Measurements from ENCODE around the gene LAMTOR5. TPM values are rescaled to one million over a fixed set of nuclear protein-coding genes. Genes with fewer than 3 reads are reported as not detected.

LAMTOR5 gene
- total and polyA plus RNA-seq, 2 of the 4 experiments (the other 2 are of a cell fraction): 159 to 369 TPM

GRCh38 chr1:110409316-110409715 is 1.8 kb upstream of the LAMTOR5 start:
- dilution Hi-C loops (cut with HindIII; ENCODE audit: low sequenced_read_pairs, unreplicated experiment): no loop called here
- POLR2A ChIA-PET (ENCODE audit: unreplicated experiment): no interaction called here
- BruUV-seq (replicated peaks): no TSS peak

More at GRCh38 chr1:110409316-110409715, 1.8 kb upstream of the LAMTOR5 start:
- peaks cover 9 to 25% of the 10 kb centered on the region in 2 experiments for H3K79me1 ChIP-seq (ENCODE audit: low read depth in 1 of 2, low read length in 2 of 2)
- H2AFZ ChIP-seq (replicated peaks; ENCODE audit: low read length, poor library complexity): no peak overlapping the region
- intact Hi-C loops (cut with micrococcal nuclease) (no loop called here), in situ Hi-C loops (cut with MboI; ENCODE audit: low sequenced_read_pairs) (no loop called here)
- no peak overlapping the region for H3K4me2 ChIP-seq (ENCODE audit: low read depth, low read length)
- no peak overlapping the region for H3K4me3 ChIP-seq (ENCODE audit: insufficient read depth, low read depth, low read length)
- H3K27me3 ChIP-seq (ENCODE audit: control insufficient read depth, insufficient read depth, low read length): no peaks in the 10 kb centered on the region
- ATAC-seq (ENCODE audit: low read depth) (no peak), DNase-seq (no peak)
- H2BK15ac ChIP-seq (ENCODE audit: low read depth, low read length): no peak overlapping the region
- no peaks in the 10 kb centered on the region for H3K9me1 ChIP-seq (ENCODE audit: insufficient read depth, low read length)
- no peak overlapping the region for H3K23ac ChIP-seq (ENCODE audit: low read depth, low read length)
- H4K5ac ChIP-seq (ENCODE audit: low read depth, low read length): no peak overlapping the region
- H3K27ac ChIP-seq (ENCODE audit: insufficient read depth, low read length): no peak overlapping the region
- H2BK20ac ChIP-seq (ENCODE audit: low read depth, low read length): no peak overlapping the region
- H3K56ac ChIP-seq (ENCODE audit: extremely low read depth, insufficient read depth, low read length): no peak overlapping the region
- no peaks in the 10 kb centered on the region for H3K9me3 ChIP-seq (ENCODE audit: control insufficient read depth, insufficient read depth, low read length)
- peaks cover 2% of the 10 kb centered on the region; the same call in 1 of the 2 replicates for H3K4me1 ChIP-seq (ENCODE audit: control insufficient read depth, insufficient read depth, low read length)
- no peak overlapping the region for H3K18ac ChIP-seq (ENCODE audit: low read depth, low read length)
- H2AK5ac ChIP-seq (ENCODE audit: low read depth, low read length): no peak overlapping the region
- H3K4ac ChIP-seq (ENCODE audit: low read depth, low read length): no peak overlapping the region
- H2AK9ac ChIP-seq (replicated peaks; ENCODE audit: low read depth, low read length, poor library complexity): no peak overlapping the region
- H4K20me1 ChIP-seq (ENCODE audit: insufficient read depth, low read length): no peaks in the 10 kb centered on the region
- TF ChIP-seq USF2 (IDR thresholded peaks at IDR 0.05; ENCODE audit: low read depth, low read length): no peak
- TF ChIP-seq ELK1 (IDR thresholded peaks at IDR 0.05; ENCODE audit: borderline replicate concordance, low read depth, low read length): no peak
- TF ChIP-seq POLR2A (IDR thresholded peaks at IDR 0.05; ENCODE audit: low read depth, low read length): no peak
- no peak for TF ChIP-seq CTCF (conservative IDR thresholded peaks at IDR 0.05; ENCODE audit: low read depth, low read length)
- TF ChIP-seq NFE2L2 (IDR thresholded peaks at IDR 0.05; ENCODE audit: low read depth, low read length): no peak
- no peak for TF ChIP-seq RCOR1 (IDR thresholded peaks at IDR 0.05; ENCODE audit: insufficient replicate concordance, low read length)
- no peak for TF ChIP-seq MAZ (IDR thresholded peaks at IDR 0.05; ENCODE audit: borderline replicate concordance, low read depth, low read length)
- TF ChIP-seq FOS (IDR thresholded peaks at IDR 0.05; ENCODE audit: low read depth, low read length): no peak
- H3K14ac ChIP-seq (replicated peaks; ENCODE audit: low read depth, low read length): no peak overlapping the region
- no peak overlapping the region for H2BK5ac ChIP-seq (ENCODE audit: low read depth, low read length, poor library complexity, severe bottlenecking)
- H3K36me3 ChIP-seq (ENCODE audit: control insufficient read depth, insufficient read depth, low read length): peaks cover 3% of the 10 kb centered on the region; the same call in 1 of the 2 replicates
- no peak overlapping the region for H2BK120ac ChIP-seq (ENCODE audit: low read depth, low read length)
- no peak overlapping the region for H4K8ac ChIP-seq (ENCODE audit: low read depth in 2 of 2, low read length in 2 of 2)
- CTCF ChIA-PET: interaction anchor here (1.7 to 2.6 kb wide), 2 partner anchors 51 to 87 kb away, joined by 8 to 13 read pairs; no protein-coding TSS in a partner anchor
- no peak overlapping the region for H4K91ac ChIP-seq (ENCODE audit: insufficient read depth, low read depth, low read length)
- WGBS, 2 experiments (ENCODE audit: extremely low coverage in 2 of 2, insufficient read length in 1 of 2): 94% methylated on average over 3 of the region's 6 CpGs; no CpG with 5 or more reads in 1 of the 2 experiments
- no peak overlapping the region for H3K9ac ChIP-seq (ENCODE audit: low read depth, low read length)
